Activated effector memory CD4-positive, alpha-beta T cell treated with Interleukin-2 at 50 U/mL for 16 hours (primary cell): ENCODE data around the gene SFXN5.

Source experiments
- DNase-seq: peaks from one replicate; pipeline ENCODE4 v3.0.0-alpha.2; 2020

Gene SFXN5

GRCh38 chr2:73043929-73044832 lies 27.3 kb downstream of the SFXN5 start:
- no peak for DNase-seq

- no peak for DNase-seq
Observed at GRCh38 chr2:73043276-73043675, 28.2 kb downstream of the SFXN5 start.

- DNase-seq = no peak
Observed at GRCh38 chr2:73037947-73038585, 33.4 kb downstream of the SFXN5 start.

GRCh38 chr2:73036766-73037165 lies 34.7 kb downstream of the SFXN5 start:
- DNase-seq = no peak

GRCh38 chr2:73035899-73036711 lies 35.4 kb downstream of the SFXN5 start:
- no peak for DNase-seq

GRCh38 chr2:73034661-73035375 lies 36.7 kb downstream of the SFXN5 start:
- DNase-seq = no peak

- no peak for DNase-seq
Observed at GRCh38 chr2:73033766-73034381, 37.6 kb downstream of the SFXN5 start.

- no peak for DNase-seq
Observed at GRCh38 chr2:73033142-73033765, 38.3 kb downstream of the SFXN5 start.

- DNase-seq = no peak
Observed at GRCh38 chr2:73032702-73033097, 38.8 kb downstream of the SFXN5 start.

GRCh38 chr2:73031725-73032701 lies 39.5 kb downstream of the SFXN5 start:
- DNase-seq = no peak

- no peak for DNase-seq
Observed at GRCh38 chr2:73031095-73031678, 40.3 kb downstream of the SFXN5 start.

- no peak for DNase-seq
Observed at GRCh38 chr2:73028841-73029240, 42.7 kb downstream of the SFXN5 start.

GRCh38 chr2:73027340-73027739 lies 44.2 kb downstream of the SFXN5 start:
- no peak for DNase-seq

- no peak for DNase-seq
Observed at GRCh38 chr2:73023497-73023896, 48.0 kb downstream of the SFXN5 start.

GRCh38 chr2:73022024-73022568 lies 49.4 kb downstream of the SFXN5 start:
- DNase-seq = no peak

GRCh38 chr2:73021371-73022010 lies 50.0 kb downstream of the SFXN5 start:
- no peak for DNase-seq

GRCh38 chr2:73020657-73021370 lies 50.7 kb downstream of the SFXN5 start:
- no peak for DNase-seq

GRCh38 chr2:73020306-73020656 lies 51.2 kb downstream of the SFXN5 start:
- DNase-seq = no peak
